Neural crest cell (in vitro differentiated cells): ENCODE results near the gene ARFGEF3. TPM values are rescaled to one million over a fixed set of nuclear protein-coding genes. Genes with fewer than 3 reads are reported as not detected.

Source experiments
- DNase-seq: peaks from one replicate; pipeline ENCODE4 v3.0.0; 2021; ENCODE audit warnings: low read depth, mixed read lengths, low spot score
- H3K27ac Mint-ChIP-seq: one replicate; pipeline ENCODE4 v1.8.0; 2021; ENCODE audit warnings: mild to moderate bottlenecking, mixed read lengths; ENCODE audit not compliant: unreplicated experiment
- H3K27me3 Mint-ChIP-seq: 2 replicates; pipeline ENCODE4 v1.8.0; 2021; ENCODE audit warnings: low read depth, mild to moderate bottlenecking, mixed read lengths
- H3K36me3 Mint-ChIP-seq: 2 replicates; pipeline ENCODE4 v1.8.0; 2021; ENCODE audit warnings: low read depth, mild to moderate bottlenecking, mixed read lengths
- H3K4me1 Mint-ChIP-seq: 2 replicates; pipeline ENCODE4 v1.8.0; 2021; ENCODE audit warnings: mixed read lengths
- H3K4me3 Mint-ChIP-seq: one replicate; pipeline ENCODE4 v1.8.0; 2021; ENCODE audit warnings: mild to moderate bottlenecking, mixed read lengths
- H3K9me3 Mint-ChIP-seq: 2 replicates; pipeline ENCODE4 v1.8.0; 2021; ENCODE audit warnings: mixed read lengths
- CTCF ChIP-seq: fragments of 200-600 bp; sonication (generic); conservative IDR thresholded peaks from 2 replicates; pipeline ENCODE4 v1.5.0; 2021; ENCODE audit warnings: antibody characterized with exemption, mild to moderate bottlenecking
- total RNA-seq: library from RNA; stranded (reverse); gene quantifications from 2 replicates; pipeline ENCODE4 v1.2.1, GENCODE V29; 2021

ARFGEF3 gene
- total RNA-seq, 1 donor from 2014 or later: 0.30 TPM

DNA sequence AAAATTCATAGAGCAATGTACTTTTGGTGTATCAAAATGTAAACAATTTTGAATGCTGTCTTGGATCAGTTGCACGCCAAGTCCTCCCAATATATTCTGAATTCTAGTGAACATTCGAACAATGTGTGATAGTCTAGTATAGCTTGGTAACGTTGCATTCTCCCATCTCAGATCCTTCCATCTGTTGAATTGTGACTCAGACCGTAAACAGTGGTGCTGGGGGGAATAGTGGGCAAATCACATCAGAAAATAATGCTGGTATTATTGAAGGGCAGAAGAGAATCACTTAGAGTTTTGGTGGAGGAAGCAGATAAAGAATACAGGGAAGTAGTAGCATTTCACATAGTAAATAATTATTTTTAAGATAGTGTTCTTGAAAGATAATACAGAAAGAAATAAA lies 102.2 kb downstream of the ARFGEF3 start:
- Mint-ChIP-seq H3K27me3 (no peaks in the 10 kb centered on the region), H3K36me3 (no peaks in the 10 kb centered on the region), H3K27ac (no peak overlapping the region), H3K4me1 (peaks cover 10% of the 10 kb centered on the region), H3K9me3 (no peaks in the 10 kb centered on the region), H3K4me3 (no peak overlapping the region)
- no peak for DNase-seq
- no peak for TF ChIP-seq CTCF

DNA sequence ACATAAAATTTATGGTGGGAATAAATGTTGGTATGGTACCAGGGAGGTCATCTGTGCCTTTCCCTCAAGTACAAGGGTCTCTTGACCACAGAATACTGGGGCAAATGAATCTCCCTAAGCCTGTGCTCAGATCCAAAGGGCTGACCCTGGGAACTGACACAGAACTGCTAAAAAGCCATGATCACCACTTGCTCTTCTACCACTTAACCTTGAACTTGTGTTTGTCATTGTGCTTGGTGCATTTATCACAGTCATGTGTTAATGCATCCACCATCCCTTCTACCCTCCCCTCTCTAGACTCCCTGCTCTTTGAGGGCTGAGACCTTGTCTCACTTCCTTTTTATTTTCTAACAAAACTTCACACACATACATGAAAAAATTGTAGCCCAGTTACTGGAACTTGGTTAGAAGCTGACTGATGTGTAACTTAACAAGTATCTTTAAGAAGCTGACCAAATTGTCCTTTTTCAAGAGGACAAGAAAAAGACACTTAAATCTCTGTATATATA lies 102.7 kb downstream of the ARFGEF3 start:
- H3K27me3 Mint-ChIP-seq: no peaks in the 10 kb centered on the region
- no peaks in the 10 kb centered on the region for H3K9me3 Mint-ChIP-seq
- H3K36me3 Mint-ChIP-seq: no peaks in the 10 kb centered on the region
- DNase-seq: no peak
- H3K27ac Mint-ChIP-seq: no peak overlapping the region
- H3K4me1 Mint-ChIP-seq: peaks cover 10% of the 10 kb centered on the region
- TF ChIP-seq CTCF: no peak
- H3K4me3 Mint-ChIP-seq: no peak overlapping the region

GRCh38 chr6:138266095-138266494 lies 104.4 kb downstream of the ARFGEF3 start:
- no peak for TF ChIP-seq CTCF
- Mint-ChIP-seq H3K27me3 (no peaks in the 10 kb centered on the region), H3K36me3 (no peaks in the 10 kb centered on the region), H3K4me1 (peaks cover 10% of the 10 kb centered on the region), H3K27ac (no peak overlapping the region), H3K4me3 (no peak overlapping the region), H3K9me3 (no peaks in the 10 kb centered on the region)
- no peak for DNase-seq

GRCh38 chr6:138267971-138268895 lies 106.5 kb downstream of the ARFGEF3 start:
- no peak overlapping the region for H3K4me3 Mint-ChIP-seq
- no peak for DNase-seq
- H3K9me3 Mint-ChIP-seq: no peaks in the 10 kb centered on the region
- peaks cover 10% of the 10 kb centered on the region for H3K4me1 Mint-ChIP-seq
- no peaks in the 10 kb centered on the region for H3K27me3 Mint-ChIP-seq
- no peak for TF ChIP-seq CTCF
- peak overlapping the region; percentile 32 for H3K27ac Mint-ChIP-seq
- no peaks in the 10 kb centered on the region for H3K36me3 Mint-ChIP-seq

GRCh38 chr6:138271451-138271850 lies 109.7 kb downstream of the ARFGEF3 start:
- H3K36me3 Mint-ChIP-seq: no peaks in the 10 kb centered on the region
- H3K27ac Mint-ChIP-seq: no peak overlapping the region
- peaks cover 10% of the 10 kb centered on the region for H3K4me1 Mint-ChIP-seq
- no peaks in the 10 kb centered on the region for H3K27me3 Mint-ChIP-seq
- H3K4me3 Mint-ChIP-seq: no peak overlapping the region
- DNase-seq: no peak
- no peaks in the 10 kb centered on the region for H3K9me3 Mint-ChIP-seq
- TF ChIP-seq CTCF: no peak
